Ishikawa (cell line): Measurements from ENCODE around the gene AGAP1.

Source experiments
- CEBPB ChIP-seq: IDR thresholded peaks from 2 replicates; pipeline ENCODE4 v1.6.1; 2012
- CREB1 ChIP-seq: IDR thresholded peaks from 2 replicates; pipeline ENCODE4 v1.6.1; 2012; ENCODE audit warnings: low read depth
- EGR1 ChIP-seq: IDR thresholded peaks from 2 replicates; pipeline ENCODE4 v1.6.1; 2012
- EP300 ChIP-seq: IDR thresholded peaks from 2 replicates; pipeline ENCODE4 v1.6.1; 2012; ENCODE audit warnings: borderline replicate concordance
- FOXM1 ChIP-seq: IDR thresholded peaks from 2 replicates; pipeline ENCODE4 v1.6.1; 2012; ENCODE audit warnings: low read depth, borderline replicate concordance
- MAX ChIP-seq: IDR thresholded peaks from 2 replicates; pipeline ENCODE4 v1.6.1; 2012
- NFIC ChIP-seq: IDR thresholded peaks from 2 replicates; pipeline ENCODE4 v1.6.1; 2012
- RAD21 ChIP-seq: IDR thresholded peaks from 2 replicates; pipeline ENCODE4 v1.6.1; 2012; ENCODE audit warnings: low read depth
- REST ChIP-seq: IDR thresholded peaks from 2 replicates; pipeline ENCODE4 v1.6.1; 2012; ENCODE audit warnings: low read depth, mild to moderate bottlenecking
- TAF1 ChIP-seq: IDR thresholded peaks from 2 replicates; pipeline ENCODE4 v1.6.1; 2012; ENCODE audit warnings: low read depth, mild to moderate bottlenecking
- TCF12 ChIP-seq: IDR thresholded peaks from 2 replicates; pipeline ENCODE4 v1.6.1; 2012; ENCODE audit warnings: low read depth
- TEAD4 ChIP-seq: IDR thresholded peaks from 2 replicates; pipeline ENCODE4 v1.6.1; 2012
- USF1 ChIP-seq: IDR thresholded peaks from 2 replicates; pipeline ENCODE4 v1.6.1; 2012
- YY1 ChIP-seq: IDR thresholded peaks from 2 replicates; pipeline ENCODE4 v1.6.1; 2012; ENCODE audit warnings: low read depth
- ZBTB7A ChIP-seq: IDR thresholded peaks from 2 replicates; pipeline ENCODE4 v1.6.1; 2012; ENCODE audit warnings: low read depth

Gene AGAP1

GRCh38 chr2:236157815-236158498 is 664.1 kb downstream of the AGAP1 start:
- TF ChIP-seq CEBPB (no peak), EGR1 (no peak), USF1 (no peak), FOXM1 (no peak), MAX (no peak), TEAD4 (no peak), ZBTB7A (no peak), CREB1 (no peak), TCF12 (no peak), TAF1 (no peak), YY1 (no peak), NFIC (no peak), RAD21 (no peak), REST (no peak), EP300 (no peak)

GRCh38 chr2:236158969-236159777 is 665.3 kb downstream of the AGAP1 start:
- TF ChIP-seq REST (no peak), RAD21 (no peak), CEBPB (no peak), TAF1 (no peak), ZBTB7A (no peak), EP300 (no peak), EGR1 (no peak), YY1 (no peak), USF1 (no peak)

GRCh38 chr2:236159778-236160170 is 665.9 kb downstream of the AGAP1 start:
- no peak for TF ChIP-seq CREB1

GRCh38 chr2:236160366-236161081 is 666.7 kb downstream of the AGAP1 start:
- TF ChIP-seq FOXM1 = no peak
- no peak for TF ChIP-seq NFIC
- TF ChIP-seq RAD21 = no peak
- TF ChIP-seq YY1 = no peak
- TF ChIP-seq REST = no peak
- TF ChIP-seq MAX = no peak
- TF ChIP-seq ZBTB7A = no peak
- no peak for TF ChIP-seq TEAD4
- TF ChIP-seq EGR1 = no peak
- TF ChIP-seq TAF1 = no peak
